ENCODE data around the gene APP.

APP gene

GRCh38 chr21:26137379-26138060, 33.0 kb downstream of the APP start:
- Histone ChIP-seq H3K9ac (ENCODE audit: low read length) (no peak overlapping the region), H3K9me3 (ENCODE audit: insufficient read depth, low read length) (no peaks in the 10 kb centered on the region), H2AFZ (ENCODE audit: low read depth, low read length, severe bottlenecking) (no peak overlapping the region), H3K9me2 (replicated peaks; ENCODE audit: insufficient read depth, low read length) (no peaks in the 10 kb centered on the region), H3K4me2 (ENCODE audit: low read depth, low read length, poor library complexity, severe bottlenecking) (no peak overlapping the region), H4K20me1 (ENCODE audit: low read depth, low read length) (no peaks in the 10 kb centered on the region), H3K36me3 (ENCODE audit: low read length) (no peaks in the 10 kb centered on the region), H3K4me3 (ENCODE audit: insufficient read depth, low read length, poor library complexity, severe bottlenecking) (no peak overlapping the region), H3K27me3 (ENCODE audit: low read length) (no peaks in the 10 kb centered on the region), H3K27ac (ENCODE audit: low read depth, low read length) (no peak overlapping the region), H3K79me2 (ENCODE audit: insufficient read depth, low read length) (no peaks in the 10 kb centered on the region), H3F3A (ENCODE audit: insufficient read depth) (no peaks in the 10 kb centered on the region)
- no peak for TF ChIP-seq CTCF (IDR thresholded peaks at IDR 0.05; ENCODE audit: insufficient read depth, low read length, poor library complexity, severe bottlenecking)
- no peak for TF ChIP-seq EZH2phosphoT487 (conservative IDR thresholded peaks at IDR 0.05; ENCODE audit: low read length)

GRCh38 chr21:26136671-26137070, 33.9 kb downstream of the APP start:
- no peaks in the 10 kb centered on the region for H3K79me2 ChIP-seq (ENCODE audit: insufficient read depth, low read length)
- H4K20me1 ChIP-seq (ENCODE audit: low read depth, low read length) = no peaks in the 10 kb centered on the region
- no peaks in the 10 kb centered on the region for H3K27me3 ChIP-seq (ENCODE audit: low read length)
- no peak overlapping the region for H3K4me3 ChIP-seq (ENCODE audit: insufficient read depth, low read length, poor library complexity, severe bottlenecking)
- no peak overlapping the region for H2AFZ ChIP-seq (ENCODE audit: low read depth, low read length, severe bottlenecking)
- H3K4me2 ChIP-seq (ENCODE audit: low read depth, low read length, poor library complexity, severe bottlenecking) = no peak overlapping the region
- H3K9me3 ChIP-seq (ENCODE audit: insufficient read depth, low read length) = no peaks in the 10 kb centered on the region
- H3K36me3 ChIP-seq (ENCODE audit: low read length) = no peaks in the 10 kb centered on the region
- H3K9ac ChIP-seq (ENCODE audit: low read length) = no peak overlapping the region
- H3F3A ChIP-seq (ENCODE audit: insufficient read depth) = no peaks in the 10 kb centered on the region
- no peak overlapping the region for H3K27ac ChIP-seq (ENCODE audit: low read depth, low read length)
- no peak for TF ChIP-seq EZH2phosphoT487 (conservative IDR thresholded peaks at IDR 0.05; ENCODE audit: low read length)
- TF ChIP-seq CTCF (IDR thresholded peaks at IDR 0.05; ENCODE audit: insufficient read depth, low read length, poor library complexity, severe bottlenecking) = no peak
- H3K9me2 ChIP-seq (replicated peaks; ENCODE audit: insufficient read depth, low read length) = no peaks in the 10 kb centered on the region

- no peak overlapping the region for H2AFZ ChIP-seq (ENCODE audit: low read depth, low read length, severe bottlenecking)
- H3K9me3 ChIP-seq (ENCODE audit: insufficient read depth, low read length) = no peaks in the 10 kb centered on the region
- no peak for TF ChIP-seq CTCF (IDR thresholded peaks at IDR 0.05; ENCODE audit: insufficient read depth, low read length, poor library complexity, severe bottlenecking)
- no peak for TF ChIP-seq EZH2phosphoT487 (conservative IDR thresholded peaks at IDR 0.05; ENCODE audit: low read length)
- H4K20me1 ChIP-seq (ENCODE audit: low read depth, low read length) = no peaks in the 10 kb centered on the region
- no peaks in the 10 kb centered on the region for H3K27me3 ChIP-seq (ENCODE audit: low read length)
- H3K27ac ChIP-seq (ENCODE audit: low read depth, low read length) = no peak overlapping the region
- no peak overlapping the region for H3K4me2 ChIP-seq (ENCODE audit: low read depth, low read length, poor library complexity, severe bottlenecking)
- H3K9me2 ChIP-seq (replicated peaks; ENCODE audit: insufficient read depth, low read length) = no peaks in the 10 kb centered on the region
- H3K79me2 ChIP-seq (ENCODE audit: insufficient read depth, low read length) = no peaks in the 10 kb centered on the region
- no peak overlapping the region for H3K4me3 ChIP-seq (ENCODE audit: insufficient read depth, low read length, poor library complexity, severe bottlenecking)
- no peak overlapping the region for H3K9ac ChIP-seq (ENCODE audit: low read length)
- no peaks in the 10 kb centered on the region for H3K36me3 ChIP-seq (ENCODE audit: low read length)
- H3F3A ChIP-seq (ENCODE audit: insufficient read depth) = no peaks in the 10 kb centered on the region
Measured at GRCh38 chr21:26135520-26135919, 35.0 kb downstream of the APP start.
